GM19452 (cell line): ENCODE results near the gene GEMIN2.
"Not testable (repeated sequence)": the region's sequence is repeated elsewhere in the genome, so short reads cannot be mapped to it uniquely, and the experiment has no call there.

Experiments used
- ATAC-seq: cut with Tn5 transposase; IDR thresholded peaks from one replicate; pipeline ENCODE4 v1.9.1; 2021; ENCODE audit not compliant: unreplicated experiment

GEMIN2 gene

GRCh38 chr14:39176263-39177167, 62.4 kb downstream of the GEMIN2 start:
- no peak for ATAC-seq

- no peak for ATAC-seq
These were observed 63.0 kb downstream of the GEMIN2 start for GRCh38 chr14:39177168-39177545.

- no peak for ATAC-seq
These were observed 64.9 kb downstream of the GEMIN2 start for GRCh38 chr14:39179042-39179441.

GRCh38 chr14:39180553-39180952, 66.4 kb downstream of the GEMIN2 start:
- no peak for ATAC-seq

GRCh38 chr14:39181026-39181692, 67.0 kb downstream of the GEMIN2 start:
- ATAC-seq = no peak

- no peak for ATAC-seq
These were observed 67.5 kb downstream of the GEMIN2 start for GRCh38 chr14:39181693-39182047.

- no peak for ATAC-seq
These were observed 68.9 kb downstream of the GEMIN2 start for GRCh38 chr14:39182770-39183684.

GRCh38 chr14:39183685-39184003, 69.5 kb downstream of the GEMIN2 start:
- ATAC-seq = not testable (repeated sequence)

GRCh38 chr14:39184628-39185255, 70.6 kb downstream of the GEMIN2 start:
- ATAC-seq = no peak

GRCh38 chr14:39185256-39186049, 71.3 kb downstream of the GEMIN2 start:
- ATAC-seq = no peak
